C4-2B (cell line): Measurements from ENCODE around the gene C9orf43.

ENCODE experiments used
- CTCF ChIP-seq: fragments of 450-650 bp; conservative IDR thresholded peaks from 2 replicates; pipeline ENCODE4 v1.5.1; 2017; ENCODE audit warnings: mild to moderate bottlenecking
- ZFX ChIP-seq: fragments of 450-650 bp; IDR thresholded peaks from 2 replicates; pipeline ENCODE4 v1.6.1; 2017

- TF ChIP-seq CTCF (no peak), ZFX (no peak)
Measured at GRCh38 chr9:113456235-113456634, 45.7 kb downstream of the C9orf43 start.
